Calu3 (cell line): ENCODE results near the gene C14orf180. TPM values are rescaled to one million over a fixed set of nuclear protein-coding genes. Genes with fewer than 3 reads are reported as not detected.

Source experiments
- BruUV-seq: library from RNA; stranded (reverse); fragments of 400-500 nt; replicated peaks from 2 replicates; lab custom pipeline; 2021; lab: Mats Ljungman, UMichigan
- CTCF ChIA-PET: fragments of 300-600 bp; sonication (Branson Sonifier 250); formaldehyde crosslinking; loops from one replicate; lab custom pipeline; 2022; ENCODE audit warnings: antibody characterized with exemption; lab: Charles Lee
- DNase-seq: peaks from one replicate; pipeline ENCODE4 v3.0.0; 2022
- H3K27ac Mint-ChIP-seq: one replicate; pipeline ENCODE4 v1.8.0; 2022; ENCODE audit warnings: mixed read lengths; ENCODE audit not compliant: unreplicated experiment
- H3K27me3 Mint-ChIP-seq: one replicate; pipeline ENCODE4 v1.8.0; 2022; ENCODE audit warnings: mixed read lengths; ENCODE audit not compliant: unreplicated experiment
- H3K36me3 Mint-ChIP-seq: one replicate; pipeline ENCODE4 v1.8.0; 2022; ENCODE audit warnings: mild to moderate bottlenecking, moderate library complexity, mixed read lengths; ENCODE audit not compliant: insufficient read depth, unreplicated experiment
- H3K4me1 Mint-ChIP-seq: one replicate; pipeline ENCODE4 v1.8.0; 2022; ENCODE audit warnings: mild to moderate bottlenecking, low read depth, mixed read lengths; ENCODE audit not compliant: unreplicated experiment
- H3K4me3 Mint-ChIP-seq: one replicate; pipeline ENCODE4 v1.8.0; 2022; ENCODE audit warnings: mild to moderate bottlenecking, low read depth, moderate library complexity, mixed read lengths; ENCODE audit not compliant: unreplicated experiment
- H3K9me3 Mint-ChIP-seq: one replicate; pipeline ENCODE4 v1.8.0; 2022; ENCODE audit warnings: low read depth, mixed read lengths; ENCODE audit not compliant: unreplicated experiment
- CTCF ChIP-seq: fragments of 200-600 bp; IDR thresholded peaks from one replicate; pipeline ENCODE4 v1.8.0; 2022; ENCODE audit warnings: antibody characterized with exemption; ENCODE audit not compliant: unreplicated experiment
- intact Hi-C: fragments of 100-400 bp; cut with micrococcal nuclease; formaldehyde crosslinking; loops from one replicate; pipeline ENCODE4 v1.10.0; 2022; ENCODE audit not compliant: unreplicated experiment
- total RNA-seq: library from RNA; stranded (reverse); gene quantifications from 2 replicates; pipeline ENCODE4 v1.2.3, GENCODE V29; 2022

C14orf180 gene
- total RNA-seq, 1 experiment from 2014 or later = not detected

GRCh38 chr14:104593710-104594136 is 14.2 kb downstream of the C14orf180 start:
- Mint-ChIP-seq H3K4me1 (no peaks in the 10 kb centered on the region), H3K27ac (no peak overlapping the region), H3K36me3 (no peaks in the 10 kb centered on the region), H3K27me3 (peaks cover 87% of the 10 kb centered on the region), H3K9me3 (no peaks in the 10 kb centered on the region), H3K4me3 (no peak overlapping the region)
- CTCF ChIA-PET = no interaction called here
- no peak for TF ChIP-seq CTCF
- intact Hi-C loops = no loop called here
- no peak for DNase-seq
- no TSS peak for BruUV-seq

GRCh38 chr14:104594310-104595046 is 14.9 kb downstream of the C14orf180 start:
- CTCF ChIA-PET = interaction anchor here (0.6 kb wide), 2 partner anchors 110 to 220 kb away, joined by 3 to 6 read pairs; no protein-coding TSS in a partner anchor
- Mint-ChIP-seq H3K4me3 (no peak overlapping the region), H3K36me3 (no peaks in the 10 kb centered on the region), H3K4me1 (no peaks in the 10 kb centered on the region), H3K27me3 (peaks cover 94% of the 10 kb centered on the region), H3K27ac (no peak overlapping the region), H3K9me3 (no peaks in the 10 kb centered on the region)
- intact Hi-C loops = no loop called here
- no peak for TF ChIP-seq CTCF
- no peak for DNase-seq
- BruUV-seq = no TSS peak

GRCh38 chr14:104595116-104595675 is 15.6 kb downstream of the C14orf180 start:
- H3K9me3 Mint-ChIP-seq = no peaks in the 10 kb centered on the region
- CTCF ChIA-PET = interaction anchor here (0.6 kb wide), 2 partner anchors 109 to 221 kb away, joined by 3 to 6 read pairs; no protein-coding TSS in a partner anchor

GRCh38 chr14:104595911-104596450 is 16.4 kb downstream of the C14orf180 start:
- H3K27ac Mint-ChIP-seq = no peak overlapping the region
- H3K4me3 Mint-ChIP-seq = no peak overlapping the region
- DNase-seq = no peak
- no peaks in the 10 kb centered on the region for H3K36me3 Mint-ChIP-seq
- intact Hi-C loops = no loop called here
- CTCF ChIA-PET = no interaction called here
- H3K9me3 Mint-ChIP-seq = no peaks in the 10 kb centered on the region
- H3K27me3 Mint-ChIP-seq = peaks cover 100% of the 10 kb centered on the region
- BruUV-seq = no TSS peak
- no peaks in the 10 kb centered on the region for H3K4me1 Mint-ChIP-seq
- TF ChIP-seq CTCF = no peak

More at GRCh38 chr14:104595116-104595675, 15.6 kb downstream of the C14orf180 start:
- intact Hi-C loops = no loop called here
- no TSS peak for BruUV-seq
- no peak for TF ChIP-seq CTCF
- Mint-ChIP-seq H3K36me3 (no peaks in the 10 kb centered on the region), H3K4me3 (no peak overlapping the region), H3K27me3 (peaks cover 100% of the 10 kb centered on the region), H3K27ac (no peak overlapping the region), H3K4me1 (no peaks in the 10 kb centered on the region)
- DNase-seq = no peak
